ENCODE measurements around the gene PHLDA1. TPM values are rescaled to one million over a fixed set of nuclear protein-coding genes. Genes with fewer than 3 reads are reported as not detected.

Gene PHLDA1
- total and polyA plus RNA-seq, 2 donors (not counting 3 experiments of a cell fraction or from before 2014, with no cell fraction given), result 14.1 to 30.8 TPM

DNA sequence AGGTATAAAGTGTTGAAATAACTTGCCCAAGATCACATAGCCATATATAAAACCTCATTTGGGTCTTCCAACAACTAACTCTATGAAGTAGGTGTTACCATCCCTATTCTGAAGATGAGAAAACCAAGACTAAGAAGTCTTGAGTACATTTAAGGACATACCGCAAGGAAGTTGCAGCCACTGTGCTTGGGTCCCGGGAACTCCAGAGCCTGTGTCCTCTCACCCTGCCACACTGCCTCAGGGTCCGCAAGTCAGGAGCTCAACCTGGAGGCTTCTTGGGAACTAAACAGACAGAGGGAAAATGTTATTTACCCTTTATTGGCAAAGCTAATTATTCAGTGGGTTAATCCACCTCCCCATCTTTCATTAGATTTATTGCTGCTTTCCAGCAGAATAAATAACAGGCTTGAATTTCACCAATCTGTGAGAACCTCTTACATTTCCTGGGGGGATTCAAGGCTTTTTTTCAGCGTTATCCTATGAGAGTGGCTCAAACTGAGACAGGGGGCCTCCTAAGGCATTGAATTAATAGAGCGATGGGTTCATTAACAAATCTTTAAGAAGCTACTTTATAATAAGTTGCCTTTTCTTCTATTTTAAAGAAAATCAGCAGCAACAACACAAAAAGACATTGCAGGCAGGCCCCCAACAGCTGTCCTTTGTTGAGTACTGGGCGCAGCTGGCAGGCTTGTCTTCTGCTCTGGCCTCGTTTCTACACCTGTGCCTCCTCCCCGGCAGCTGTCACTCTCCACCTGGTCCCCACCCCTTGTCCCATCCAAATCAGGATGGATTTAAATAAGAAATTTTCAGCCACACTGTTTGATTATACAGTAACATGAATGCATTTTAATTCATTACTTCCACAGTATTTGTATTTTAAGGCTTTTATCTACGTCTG lies 25.3 kb downstream of the PHLDA1 start:
- no peak for DNase-seq (ENCODE audit: low read depth, low spot score)
- dilution Hi-C loops (cut with MboI; ENCODE audit: extremely low pct_ligation_motif_present, low sequenced_read_pairs), result no loop called here
- CTCF ChIA-PET, result no interaction called here
- no peaks in the 10 kb centered on the region for H3K36me3 ChIP-seq (ENCODE audit: control insufficient read depth in 2 of 2, extremely low read depth in 1 of 2, insufficient read depth in 2 of 2, low read length in 2 of 2)
- no peaks in the 10 kb centered on the region for H3K9me1 ChIP-seq (replicated peaks; ENCODE audit: control insufficient read depth, extremely low read depth, insufficient read depth, low read length)
- H3K4me1 ChIP-seq (ENCODE audit: control insufficient read depth, extremely low read depth, insufficient read depth, low read length), result peaks cover 9% of the 10 kb centered on the region
- H3K79me2 ChIP-seq (ENCODE audit: control insufficient read depth, insufficient read depth, low read length), result no peaks in the 10 kb centered on the region
- no peak overlapping the region for H3K4me3 ChIP-seq (replicated peaks in 1 of 3; ENCODE audit: insufficient read depth in 1 of 3, low read depth in 1 of 3, low read length in 3 of 3)
- TF ChIP-seq GATA2 (IDR thresholded peaks at IDR 0.05; ENCODE audit: insufficient read depth, insufficient read length, low read depth, low read length) (no peak), POLR2A (IDR thresholded peaks at IDR 0.05; ENCODE audit: low read depth, low read length) (no peak), JUN (IDR thresholded peaks at IDR 0.05; ENCODE audit: borderline replicate concordance, insufficient read depth, insufficient read length, low read depth) (no peak), EZH2 (IDR thresholded peaks at IDR 0.05; ENCODE audit: borderline replicate concordance, low read depth, low read length, severe bottlenecking) (no peak), POLR2AphosphoS5 (IDR thresholded peaks at IDR 0.05; ENCODE audit: insufficient read depth, low read depth, low read length) (no peak), FOS (IDR thresholded peaks at IDR 0.05; ENCODE audit: borderline replicate concordance, insufficient read depth, low read length) (no peak), MYC (IDR thresholded peaks at IDR 0.05; ENCODE audit: low read depth, low read length) (no peak)
- TF ChIP-seq, protein P1, sequence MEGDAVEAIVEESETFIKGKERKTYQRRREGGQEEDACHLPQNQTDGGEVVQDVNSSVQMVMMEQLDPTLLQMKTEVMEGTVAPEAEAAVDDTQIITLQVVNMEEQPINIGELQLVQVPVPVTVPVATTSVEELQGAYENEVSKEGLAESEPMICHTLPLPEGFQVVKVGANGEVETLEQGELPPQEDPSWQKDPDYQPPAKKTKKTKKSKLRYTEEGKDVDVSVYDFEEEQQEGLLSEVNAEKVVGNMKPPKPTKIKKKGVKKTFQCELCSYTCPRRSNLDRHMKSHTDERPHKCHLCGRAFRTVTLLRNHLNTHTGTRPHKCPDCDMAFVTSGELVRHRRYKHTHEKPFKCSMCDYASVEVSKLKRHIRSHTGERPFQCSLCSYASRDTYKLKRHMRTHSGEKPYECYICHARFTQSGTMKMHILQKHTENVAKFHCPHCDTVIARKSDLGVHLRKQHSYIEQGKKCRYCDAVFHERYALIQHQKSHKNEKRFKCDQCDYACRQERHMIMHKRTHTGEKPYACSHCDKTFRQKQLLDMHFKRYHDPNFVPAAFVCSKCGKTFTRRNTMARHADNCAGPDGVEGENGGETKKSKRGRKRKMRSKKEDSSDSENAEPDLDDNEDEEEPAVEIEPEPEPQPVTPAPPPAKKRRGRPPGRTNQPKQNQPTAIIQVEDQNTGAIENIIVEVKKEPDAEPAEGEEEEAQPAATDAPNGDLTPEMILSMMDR (IDR thresholded peaks at IDR 0.05; ENCODE audit: extremely low read depth in 1 of 2, insufficient read depth in 1 of 2, low read depth in 1 of 2, low read length in 2 of 2), result no peak
- TF ChIP-seq, protein P2, sequence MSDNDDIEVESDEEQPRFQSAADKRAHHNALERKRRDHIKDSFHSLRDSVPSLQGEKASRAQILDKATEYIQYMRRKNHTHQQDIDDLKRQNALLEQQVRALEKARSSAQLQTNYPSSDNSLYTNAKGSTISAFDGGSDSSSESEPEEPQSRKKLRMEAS (IDR thresholded peaks at IDR 0.05; ENCODE audit: insufficient read depth, insufficient read length), result no peak
- intact Hi-C loops (cut with micrococcal nuclease), result no loop called here
- no peaks in the 10 kb centered on the region for H3K9me3 ChIP-seq (replicated peaks; ENCODE audit: control insufficient read depth, insufficient read depth, low read length)
- no peak overlapping the region for H3K4me2 ChIP-seq (ENCODE audit: insufficient read depth, low read length)
- no peak overlapping the region for H3K27ac ChIP-seq (ENCODE audit: insufficient read depth, low read depth, low read length)
- no peaks in the 10 kb centered on the region for H3K27me3 ChIP-seq (ENCODE audit: control insufficient read depth in 2 of 2, insufficient read depth in 2 of 2, low read length in 2 of 2)
- no peak for FAIRE-seq
- no peak overlapping the region for H2AFZ ChIP-seq (ENCODE audit: low read depth, low read length)
- POLR2A ChIA-PET, result no interaction called here
- H3K9ac ChIP-seq (replicated peaks; ENCODE audit: extremely low read depth, insufficient read depth, low read length), result no peak overlapping the region
- BruUV-seq (replicated peaks), result no TSS peak
- H4K20me1 ChIP-seq (replicated peaks; ENCODE audit: control insufficient read depth, extremely low read depth, insufficient read depth, low read length), result no peaks in the 10 kb centered on the region
